GM23338 (cell line): ENCODE results near the gene CRELD1. TPM values are rescaled to one million over a fixed set of nuclear protein-coding genes. Genes with fewer than 3 reads are reported as not detected.

Source experiments
- ATAC-seq: fragments of 200-7000 bp; cut with Tn5 transposase; 3 replicates; pipeline ENCODE4 v1.9.1; 2020
- DNase-seq: peaks from one replicate; pipeline ENCODE4 v3.0.0-alpha.2; 2015; ENCODE audit warnings: low spot score
- H2AFZ ChIP-seq: fragments of 200-600 bp; sonication (generic); 2 replicates; pipeline ENCODE4 v1.8.0; 2016; ENCODE audit warnings: antibody characterized with exemption, mild to moderate bottlenecking, moderate library complexity
- H3F3A ChIP-seq: fragments of 200-600 bp; sonication (generic); replicated peaks from 2 replicates; pipeline ENCODE4 v1.8.0; 2017; ENCODE audit warnings: antibody characterized with exemption, mixed run types, low read depth
- H3K27ac ChIP-seq: fragments of 200-600 bp; sonication (generic); 2 replicates; pipeline ENCODE4 v1.6.1; 2016; ENCODE audit warnings: low read depth
- H3K27me3 ChIP-seq: fragments of 200-600 bp; sonication (generic); 2 replicates; pipeline ENCODE4 v1.8.0; 2016; ENCODE audit warnings: mild to moderate bottlenecking, mixed run types, moderate library complexity; ENCODE audit not compliant: insufficient read depth
- H3K36me3 ChIP-seq: fragments of 200-600 bp; sonication (generic); 2 replicates; pipeline ENCODE4 v1.8.0; 2016; ENCODE audit warnings: mild to moderate bottlenecking; ENCODE audit not compliant: insufficient read depth
- H3K4me1 ChIP-seq: fragments of 200-600 bp; sonication (generic); 2 replicates; pipeline ENCODE4 v1.8.0; 2016; ENCODE audit warnings: mild to moderate bottlenecking, moderate library complexity; ENCODE audit not compliant: insufficient read depth
- H3K4me2 ChIP-seq: fragments of 200-600 bp; sonication (generic); 2 replicates; pipeline ENCODE4 v1.7.1; 2017; ENCODE audit warnings: mixed run types
- H3K4me3 ChIP-seq: fragments of 200-600 bp; sonication (generic); 2 replicates; pipeline ENCODE4 v1.6.1; 2016; ENCODE audit warnings: mixed run types
- H3K79me2 ChIP-seq: fragments of 200-600 bp; sonication (generic); replicated peaks from 2 replicates; pipeline ENCODE4 v1.8.0; 2017; ENCODE audit warnings: mild to moderate bottlenecking; ENCODE audit not compliant: insufficient read depth
- H3K9me2 ChIP-seq: fragments of 200-600 bp; sonication (generic); 2 replicates; pipeline ENCODE4 v1.8.0; 2017; ENCODE audit not compliant: insufficient read depth
- H4K20me1 ChIP-seq: fragments of 200-600 bp; sonication (generic); replicated peaks from 2 replicates; pipeline ENCODE4 v1.8.0; 2017; ENCODE audit warnings: mild to moderate bottlenecking; ENCODE audit not compliant: insufficient read depth
- H3K27ac Mint-ChIP-seq: 2 replicates; pipeline ENCODE4 v1.8.0; 2020; ENCODE audit warnings: inconsistent platforms, mild to moderate bottlenecking, moderate library complexity, mixed read lengths
- H3K27me3 Mint-ChIP-seq: 3 replicates; pipeline ENCODE4 v1.8.0; 2022; ENCODE audit warnings: low read depth, mild to moderate bottlenecking, moderate library complexity, mixed read lengths, inconsistent platforms; ENCODE audit not compliant: insufficient read depth, poor library complexity
- H3K36me3 Mint-ChIP-seq: 3 replicates; pipeline ENCODE4 v1.8.0; 2021; ENCODE audit warnings: low read depth, mild to moderate bottlenecking, inconsistent platforms, moderate library complexity, mixed read lengths
- H3K4me1 Mint-ChIP-seq: 3 replicates; pipeline ENCODE4 v1.8.0; 2020; ENCODE audit warnings: mild to moderate bottlenecking, inconsistent platforms, mixed read lengths
- H3K4me3 Mint-ChIP-seq: 3 replicates; pipeline ENCODE4 v1.8.0; 2021; ENCODE audit warnings: moderate library complexity, mild to moderate bottlenecking, inconsistent platforms, mixed read lengths
- H3K9me3 Mint-ChIP-seq: 3 replicates; pipeline ENCODE4 v1.8.0; 2020; ENCODE audit warnings: moderate library complexity, mild to moderate bottlenecking, inconsistent platforms, mixed read lengths
- CREB1 ChIP-seq: fragments of 250-450 bp; sonication (Bioruptor Pico); IDR thresholded peaks from 2 replicates; pipeline ENCODE4 v1.5.0; 2020; ENCODE audit warnings: low read depth, mild to moderate bottlenecking, moderate library complexity
- CTCF ChIP-seq, 2 experiments: fragments of 200-600 bp in 1 of 2; sonication (generic) in 1 of 2; conservative IDR thresholded peaks; 2 replicates each; pipeline versions ENCODE4 v1.5.1 to v1.6.1; 2016 to 2017; ENCODE audit warnings: antibody characterized with exemption in 2 of 2, low read depth in 2 of 2, mild to moderate bottlenecking in 2 of 2, moderate library complexity in 1 of 2
- ETS1 ChIP-seq: IDR thresholded peaks from 2 replicates; pipeline ENCODE4 v1.6.1; 2016; ENCODE audit warnings: antibody characterized with exemption
- EZH2 ChIP-seq: fragments of 200-600 bp; sonication (generic); IDR thresholded peaks from one replicate; pipeline ENCODE4 v1.8.0; 2017; ENCODE audit warnings: antibody characterized with exemption, mild to moderate bottlenecking, low read depth; ENCODE audit not compliant: unreplicated experiment
- EZH2phosphoT487 ChIP-seq: fragments of 200-600 bp; sonication (generic); IDR thresholded peaks from one replicate; pipeline ENCODE4 v1.8.1; 2018; ENCODE audit warnings: antibody characterized with exemption; ENCODE audit not compliant: unreplicated experiment
- JUNB ChIP-seq: IDR thresholded peaks from one replicate; pipeline ENCODE4 v1.6.1; 2016; ENCODE audit warnings: antibody characterized with exemption; ENCODE audit not compliant: unreplicated experiment
- NANOG ChIP-seq: IDR thresholded peaks from 2 replicates; pipeline ENCODE4 v1.6.1; 2016; ENCODE audit warnings: antibody characterized with exemption, borderline replicate concordance
- POLR2AphosphoS5 ChIP-seq: IDR thresholded peaks from 2 replicates; pipeline ENCODE4 v1.6.1; 2016; ENCODE audit warnings: antibody characterized with exemption, low read depth
- REST ChIP-seq: IDR thresholded peaks from one replicate; pipeline ENCODE4 v1.6.1; 2018; ENCODE audit warnings: antibody characterized with exemption; ENCODE audit not compliant: unreplicated experiment
- STAT1 ChIP-seq: IDR thresholded peaks from one replicate; pipeline ENCODE4 v1.6.1; 2016; ENCODE audit warnings: antibody characterized with exemption; ENCODE audit not compliant: unreplicated experiment
- ZNF114 ChIP-seq: fragments of 250-450 bp; sonication (Bioruptor Pico); IDR thresholded peaks from 2 replicates; pipeline ENCODE4 v1.5.0; 2020; ENCODE audit warnings: mild to moderate bottlenecking, moderate library complexity
- ZNF331 ChIP-seq: fragments of 250-450 bp; sonication (Bioruptor Pico); IDR thresholded peaks from 2 replicates; pipeline ENCODE4 v1.5.0; 2020; ENCODE audit warnings: low read depth, mild to moderate bottlenecking, moderate library complexity
- ZNF462 ChIP-seq: fragments of 250-450 bp; sonication (Bioruptor Pico); IDR thresholded peaks from 2 replicates; pipeline ENCODE4 v1.5.0; 2020; ENCODE audit warnings: mild to moderate bottlenecking, moderate library complexity
- polyA plus RNA-seq: library from polyadenylated mRNA; unstranded; fragments of >200 nt; fragmentation: Nextera tagmentation; extraction: Ambion mirVana; gene quantifications from 2 replicates; pipeline ENCODE4 v1.2.1, GENCODE V29; 2016
- total RNA-seq: library from RNA; depleted of rRNA; stranded (reverse); fragments of >200 nt; shearing (Covaris generic); gene quantifications from 2 replicates; pipeline ENCODE4 v1.2.3, GENCODE V29; 2014

CRELD1 gene
- total and polyA plus RNA-seq, 2 experiments from 2014 or later: 11.5 to 13.1 TPM

- ATAC-seq: no peak; the same call in 2 of the 3 replicates
Observed at GRCh38 chr3:9916346-9916733, 17.3 kb upstream of the CRELD1 start.

More at GRCh38 chr3:9916346-9916733, 17.3 kb upstream of the CRELD1 start:
- DNase-seq: peak; percentile 24
- Mint-ChIP-seq H3K27me3 (peaks cover 8% of the 10 kb centered on the region), H3K4me3 (peak overlapping the region; percentile 77), H3K27ac (no peak overlapping the region), H3K4me1 (peaks cover 16% of the 10 kb centered on the region), H3K36me3 (peaks cover 13% of the 10 kb centered on the region), H3K9me3 (peaks cover 13% of the 10 kb centered on the region)
- Histone ChIP-seq H3K4me2 (peak overlapping the region; percentile 84), H3K36me3 (no peaks in the 10 kb centered on the region), H4K20me1 (no peaks in the 10 kb centered on the region), H3F3A (0 out of 2 replicates have a peak, but pooled peaks cover 5% of the 10 kb centered on the region), H3K9me2 (0 out of 2 replicates have a peak, but pooled peaks cover 4% of the 10 kb centered on the region), H3K4me3 (peak overlapping the region; percentile 48), H2AFZ (peak overlapping the region; percentile 16; the same call in 1 of the 2 replicates), H3K4me1 (peaks cover 17% of the 10 kb centered on the region), H3K27ac (no peak overlapping the region), H3K27me3 (peaks cover 12% of the 10 kb centered on the region; the same call in 1 of the 2 replicates), H3K79me2 (no peaks in the 10 kb centered on the region)
- no peak for TF ChIP-seq CREB1 (CRISPR knock-in tag)
- no peak for TF ChIP-seq POLR2AphosphoS5
- no peak for TF ChIP-seq EZH2
- TF ChIP-seq NANOG: no peak
- no peak for TF ChIP-seq ZNF114
- no peak for TF ChIP-seq CTCF (conservative IDR thresholded peaks at IDR 0.05; ENCODE audit: low read depth in 2 of 2)
- TF ChIP-seq STAT1: no peak
- TF ChIP-seq ZNF462: no peak
- TF ChIP-seq ETS1: no peak
- TF ChIP-seq REST: no peak
- no peak for TF ChIP-seq JUNB
- no peak for TF ChIP-seq ZNF331 (CRISPR knock-in tag)
- no peak for TF ChIP-seq EZH2phosphoT487
